HG03064 (cell line): ENCODE data around the gene DGKB.

Source experiments
- ATAC-seq: cut with Tn5 transposase; IDR thresholded peaks from one replicate; pipeline ENCODE4 v1.9.1; 2021; ENCODE audit warnings: low read depth; ENCODE audit not compliant: unreplicated experiment

DGKB gene

DNA sequence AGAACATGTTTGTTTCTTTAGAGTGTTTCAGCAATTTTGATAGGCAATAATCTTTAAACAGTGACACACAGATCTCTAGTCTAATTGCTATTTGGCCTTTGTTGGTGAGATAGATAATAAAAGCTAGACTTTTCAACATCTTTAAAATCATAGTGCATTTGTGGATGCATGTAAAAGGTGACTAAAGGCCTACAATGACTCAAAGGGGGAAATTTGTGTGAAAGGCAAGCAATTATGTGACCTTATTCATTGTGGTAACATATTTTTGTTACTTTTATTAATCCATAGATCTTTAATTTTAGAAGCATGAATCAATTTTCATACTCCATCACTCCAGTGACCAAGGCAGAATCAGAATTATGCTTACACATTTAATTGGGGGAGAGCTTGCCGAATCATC, 299.7 kb downstream of the DGKB start:
- ATAC-seq = no peak

DNA sequence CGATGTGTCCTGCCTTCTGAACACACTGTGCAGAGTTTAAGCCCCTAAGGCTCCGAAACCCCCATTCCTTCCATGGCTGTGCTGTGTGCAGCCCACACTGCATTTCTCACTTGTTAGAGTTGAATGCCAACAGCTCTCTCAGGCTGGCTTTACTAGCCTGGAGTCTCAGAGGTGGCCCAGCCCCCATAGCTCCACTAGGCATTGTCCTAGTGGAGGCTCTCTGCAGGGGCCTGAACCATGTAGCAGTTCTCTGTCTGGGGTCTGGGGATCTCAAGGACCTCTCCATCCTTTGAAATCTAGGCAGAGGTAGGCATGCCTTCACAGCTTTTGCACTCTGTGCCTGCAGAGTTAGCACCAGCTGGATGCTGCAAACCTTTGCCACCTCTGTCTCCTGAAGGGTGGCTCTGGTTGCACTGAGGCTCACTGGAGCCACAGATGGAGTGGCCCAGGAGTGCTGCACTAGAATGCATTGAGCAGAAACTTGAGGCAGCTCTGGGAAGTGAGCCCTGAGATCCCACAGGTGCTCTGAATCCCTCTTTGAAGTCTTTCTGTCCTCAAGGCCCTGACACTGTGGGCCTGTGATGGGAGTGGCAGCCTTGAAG, 301.7 kb downstream of the DGKB start:
- no peak for ATAC-seq

DNA sequence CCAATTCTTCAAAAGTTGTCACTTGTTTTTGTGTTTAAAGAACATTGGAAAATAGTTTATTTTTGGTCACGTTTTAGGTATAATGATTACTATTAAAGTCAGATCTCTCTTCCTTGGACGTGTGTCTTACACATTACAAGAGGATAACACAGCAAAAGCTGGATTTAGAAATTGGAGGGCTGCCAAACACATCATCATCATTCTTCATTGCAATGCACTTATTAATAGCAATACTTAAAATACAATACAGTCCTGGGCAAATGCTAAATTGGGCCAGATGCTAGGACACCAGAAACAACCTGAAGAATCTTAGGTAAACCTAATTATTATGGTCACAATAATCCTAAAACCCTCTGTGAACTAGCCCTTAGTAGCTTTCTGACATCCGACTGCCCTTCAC, 303.6 kb downstream of the DGKB start:
- no peak for ATAC-seq

DNA sequence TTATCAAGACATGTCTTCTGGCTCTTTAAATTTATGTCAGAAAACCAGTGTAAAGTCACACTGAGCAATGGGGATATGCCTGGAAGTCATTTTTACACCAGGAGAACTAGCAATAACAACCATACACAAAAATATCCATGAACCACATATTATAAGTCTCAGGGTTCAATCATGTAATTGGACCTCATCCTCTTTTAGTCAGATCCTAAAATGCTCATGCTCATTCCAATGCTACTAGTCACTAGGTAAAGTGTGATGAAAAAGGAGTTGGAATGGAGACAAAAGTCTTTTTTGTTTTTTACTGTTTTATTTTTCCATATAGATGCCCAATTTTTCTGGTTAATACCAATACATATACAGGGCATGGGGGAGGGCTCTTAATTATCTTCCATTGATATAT, 306.1 kb downstream of the DGKB start:
- no peak for ATAC-seq

DNA sequence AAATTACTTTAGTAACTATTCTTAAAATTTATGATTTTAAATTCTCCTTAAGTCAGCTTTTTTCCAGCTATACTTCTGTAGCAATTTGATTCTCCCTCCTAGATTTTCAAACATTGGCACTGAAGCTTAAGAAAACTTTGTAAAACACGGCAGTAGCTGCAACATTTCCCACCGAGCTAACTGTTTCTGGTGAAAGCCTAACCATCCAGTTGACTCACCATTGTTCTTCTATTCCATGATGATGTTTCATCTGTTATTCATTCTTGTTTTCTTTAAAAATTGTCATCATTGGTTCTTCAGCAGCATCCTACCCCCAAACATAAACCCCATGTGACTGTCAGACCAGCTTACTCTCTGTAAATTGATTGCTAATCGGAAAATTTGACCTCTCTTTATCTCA, 312.3 kb downstream of the DGKB start:
- ATAC-seq = no peak

DNA sequence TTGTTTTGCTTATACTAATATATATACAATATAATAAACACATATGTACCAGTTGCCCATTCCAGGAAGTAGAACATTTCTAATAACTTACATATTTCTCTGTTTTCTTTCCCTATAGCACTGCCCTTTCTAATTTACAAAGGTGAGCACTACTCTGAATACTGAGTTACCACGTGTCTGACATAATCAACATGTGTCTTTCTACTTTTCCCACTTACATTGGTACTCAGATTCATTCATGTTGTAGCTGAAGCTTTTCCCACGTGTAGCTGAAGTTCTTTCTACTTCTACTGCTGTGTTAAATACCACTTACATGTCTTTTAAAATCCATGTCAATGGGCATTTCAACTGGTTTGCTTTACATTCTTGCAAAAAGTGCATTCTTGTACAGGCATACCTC, 317.3 kb downstream of the DGKB start:
- no peak for ATAC-seq

DNA sequence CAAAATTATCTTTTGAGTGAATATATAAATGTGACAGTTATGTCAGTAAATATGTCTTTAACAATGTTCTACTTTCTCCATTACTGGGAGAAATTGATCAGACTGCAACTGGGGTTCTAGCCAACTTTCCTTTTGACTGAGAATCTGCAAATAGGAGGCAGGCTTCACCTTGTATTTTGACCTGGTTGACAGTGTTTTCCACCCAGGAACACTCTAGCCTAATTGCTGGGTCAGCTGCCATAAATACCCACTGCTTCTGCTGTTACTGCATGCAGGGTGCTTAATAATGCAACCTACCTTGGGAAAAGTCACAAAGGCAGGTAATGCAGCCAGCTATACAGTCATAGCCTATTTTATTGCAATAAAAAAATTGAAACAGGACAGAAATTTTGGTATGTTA, 319.0 kb downstream of the DGKB start:
- ATAC-seq = no peak

DNA sequence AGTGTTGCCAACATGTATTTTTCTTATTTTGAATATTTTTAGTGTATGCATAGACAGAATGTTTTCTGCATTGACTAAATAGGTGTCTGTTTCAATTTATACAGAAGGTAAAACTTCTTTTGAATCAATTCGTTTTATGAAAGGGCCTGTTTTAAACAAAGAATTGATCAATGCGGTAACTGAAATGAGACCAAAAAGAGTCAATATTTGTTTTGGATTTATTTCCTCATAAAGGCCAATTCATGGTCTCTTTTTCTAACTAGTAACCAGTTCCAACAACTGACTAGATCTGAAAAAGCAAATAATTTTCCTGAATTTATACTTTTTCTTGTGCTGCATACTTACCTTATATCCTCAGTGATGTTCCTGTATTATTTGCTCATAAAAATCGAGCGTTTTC, 320.5 kb downstream of the DGKB start:
- ATAC-seq = no peak

DNA sequence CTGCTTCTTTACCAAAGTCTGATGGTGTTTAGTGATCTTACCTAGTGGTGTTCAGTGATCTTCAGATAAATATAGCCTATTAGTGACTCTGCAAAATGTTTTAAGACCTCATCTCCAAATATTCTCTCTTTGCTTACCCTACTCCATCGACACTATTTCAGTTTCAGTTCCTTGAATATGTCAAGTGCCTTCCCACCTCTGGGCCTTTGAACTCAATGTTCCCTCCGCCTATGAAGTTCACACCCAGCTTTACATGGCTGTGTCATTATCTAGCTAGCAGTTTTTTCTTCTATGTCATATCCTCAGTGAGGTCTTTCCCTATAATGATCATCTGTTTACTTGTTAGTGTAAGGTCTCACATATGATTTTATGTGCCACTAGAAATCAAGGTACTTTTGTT, 322.6 kb downstream of the DGKB start:
- no peak for ATAC-seq

DNA sequence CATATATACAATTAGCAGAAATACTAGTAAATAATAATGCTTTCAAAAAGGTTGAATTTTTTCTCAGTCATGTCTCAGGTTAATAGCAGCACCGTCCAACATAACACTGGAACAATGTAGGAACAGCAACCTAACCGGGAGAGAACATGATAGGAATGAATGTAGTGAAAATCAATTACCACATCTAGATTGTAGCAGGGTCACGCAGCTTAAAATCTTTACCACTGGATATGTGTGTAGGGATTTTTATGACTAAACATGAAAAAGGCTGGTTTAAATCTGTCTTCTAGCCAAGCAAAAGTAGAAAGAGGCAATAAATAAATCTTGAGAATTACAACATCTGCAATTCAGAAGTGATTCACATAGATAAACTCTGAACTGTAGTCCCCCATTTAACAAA, 326.0 kb downstream of the DGKB start:
- no peak for ATAC-seq

DNA sequence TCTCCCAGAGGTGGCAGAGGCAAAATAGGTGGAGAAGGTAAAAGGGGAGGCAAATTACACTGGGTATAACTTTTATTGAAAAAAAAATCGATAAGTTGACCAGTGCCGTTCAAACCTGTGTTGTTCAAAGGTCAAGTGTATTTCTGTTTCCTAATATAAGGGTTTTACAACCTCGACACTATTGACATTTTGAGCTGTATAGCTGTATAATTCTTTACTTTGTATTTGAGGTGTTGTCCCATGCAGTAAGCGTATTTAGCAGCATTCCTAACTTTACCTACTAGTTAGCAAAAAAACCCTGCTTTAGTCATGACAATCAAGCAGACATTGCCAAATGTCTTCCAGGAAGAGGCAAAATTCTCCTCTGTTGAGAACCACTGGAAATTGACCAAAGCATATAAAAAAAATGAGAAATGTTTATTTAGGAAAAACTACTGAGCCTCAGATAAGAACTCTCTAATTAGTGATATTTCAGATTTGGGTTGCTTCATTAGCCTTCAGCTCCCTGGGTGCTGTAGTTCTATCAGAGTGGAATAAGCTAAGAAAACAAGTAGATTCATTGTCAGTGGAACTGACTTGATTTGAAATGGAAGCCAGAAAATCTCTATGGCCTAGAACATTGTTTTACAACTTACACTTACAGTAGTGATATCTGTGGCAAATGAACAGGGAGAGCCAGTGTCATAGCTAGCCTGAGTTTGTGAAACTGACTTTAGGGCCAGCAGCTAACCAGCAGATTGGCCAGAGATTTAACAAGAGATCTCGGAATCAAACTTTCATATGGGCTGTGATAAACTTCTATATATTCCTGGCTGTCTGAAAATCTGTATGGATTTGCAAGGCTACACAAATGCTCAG, 331.6 kb downstream of the DGKB start:
- ATAC-seq = no peak

DNA sequence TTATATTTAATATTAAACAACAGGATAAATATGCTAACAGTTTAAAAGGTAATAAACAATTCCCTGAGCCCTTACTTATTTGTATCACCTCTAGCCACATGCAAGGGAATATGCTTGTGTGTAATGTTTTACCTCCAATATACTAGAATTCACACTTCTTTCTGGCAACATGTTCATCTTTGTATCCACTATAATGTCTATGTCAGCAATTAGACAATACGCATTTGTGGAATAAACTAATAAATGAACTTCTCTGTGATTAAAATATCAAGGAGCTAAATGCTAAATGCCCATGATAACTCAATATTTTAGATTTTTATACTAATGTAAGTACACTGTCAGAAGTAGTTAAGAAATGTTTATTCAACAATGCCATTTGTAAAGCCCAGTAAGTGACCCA, 350.5 kb downstream of the DGKB start:
- no peak for ATAC-seq

DNA sequence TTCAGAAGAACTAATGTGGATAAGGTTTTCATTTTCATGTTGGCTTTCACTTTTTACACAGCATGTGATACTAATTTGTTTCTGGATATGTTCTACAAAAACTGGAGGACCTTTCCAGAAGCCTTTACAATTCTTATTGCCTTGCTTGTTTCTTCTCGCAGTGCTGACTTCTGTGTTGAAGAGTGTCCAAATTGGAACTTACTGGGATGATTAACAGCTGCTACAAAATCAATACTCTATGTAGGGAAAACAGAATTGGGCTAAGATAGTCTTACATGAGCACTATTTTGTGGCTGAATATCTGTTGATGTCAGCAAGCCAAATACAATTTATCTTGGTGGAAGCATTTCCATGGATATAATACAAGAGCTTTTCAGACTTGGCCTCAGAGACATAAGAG, 351.2 kb downstream of the DGKB start:
- no peak for ATAC-seq

DNA sequence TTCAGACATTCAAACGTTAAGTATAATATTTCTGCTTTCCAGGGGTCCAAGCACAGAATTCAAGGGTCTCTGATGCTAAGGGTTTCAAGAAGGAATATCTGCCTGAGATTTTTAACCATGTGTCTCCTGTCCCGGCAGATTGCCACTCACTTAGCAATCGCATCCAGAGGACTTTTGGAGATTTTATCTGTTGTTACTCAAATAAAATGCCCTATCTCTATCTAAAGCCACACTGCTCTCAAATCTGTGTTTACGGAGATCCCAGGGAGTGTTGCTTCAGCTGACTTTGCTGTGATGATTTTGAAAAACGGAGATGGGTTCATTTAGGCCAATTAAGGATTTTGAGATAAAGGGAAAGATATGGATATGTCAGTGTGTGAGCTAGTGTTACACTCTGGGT, 359.9 kb downstream of the DGKB start:
- no peak for ATAC-seq

DNA sequence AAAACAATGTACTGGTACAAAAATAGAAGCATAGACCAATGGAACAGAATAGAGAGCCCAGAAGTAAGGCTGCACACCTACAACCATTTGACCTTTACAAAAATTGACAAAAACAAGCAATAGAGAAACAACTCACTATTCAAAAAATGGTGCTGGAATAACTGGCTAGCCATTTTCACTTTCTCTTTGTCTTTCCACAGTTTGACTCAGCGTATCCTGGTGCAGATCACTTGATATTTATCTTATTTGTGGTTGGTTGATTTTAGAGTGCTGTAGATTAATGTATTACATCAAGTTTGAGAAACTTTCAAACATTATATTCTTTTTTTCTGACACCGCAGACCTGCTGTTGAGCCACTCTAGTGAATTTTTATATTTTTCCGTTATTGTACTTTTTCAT, 381.4 kb downstream of the DGKB start:
- ATAC-seq = no peak

DNA sequence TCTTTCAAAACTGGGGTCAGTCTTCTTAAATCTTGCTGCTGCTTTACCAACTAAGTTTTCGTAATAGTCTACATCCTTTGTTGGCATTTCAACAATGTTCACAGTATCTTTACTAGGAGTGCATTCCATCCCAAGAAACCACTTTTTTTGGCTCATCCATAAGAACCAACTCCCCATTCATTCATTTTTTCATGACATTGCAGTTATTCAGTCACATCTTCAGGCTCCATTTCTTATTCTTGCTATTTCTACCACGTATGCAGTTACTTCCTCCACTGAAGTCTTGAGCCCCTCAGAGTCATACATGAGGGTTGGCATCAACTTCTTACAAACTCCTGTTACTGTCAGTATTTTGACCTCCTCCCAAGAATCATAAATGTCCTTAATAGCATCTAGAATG, 392.3 kb downstream of the DGKB start:
- no peak for ATAC-seq

DNA sequence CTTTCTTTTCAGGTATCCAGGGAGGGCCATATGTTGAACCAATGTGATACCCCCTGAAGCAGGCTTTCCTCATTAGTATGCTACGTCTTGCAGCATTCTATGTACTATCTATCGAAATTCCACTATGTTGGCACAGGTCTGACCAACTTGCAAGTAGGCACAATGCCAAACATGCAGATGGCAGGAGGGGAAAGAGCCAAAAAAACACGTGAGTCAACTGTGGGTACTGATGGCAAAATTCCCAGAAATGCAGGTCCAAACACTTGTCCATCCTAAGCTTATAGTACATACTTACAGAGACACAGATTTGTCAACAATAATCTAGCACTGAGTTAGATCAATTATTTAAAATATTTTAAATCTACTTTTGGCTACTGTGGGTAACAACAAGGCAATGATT, 394.9 kb downstream of the DGKB start:
- no peak for ATAC-seq

DNA sequence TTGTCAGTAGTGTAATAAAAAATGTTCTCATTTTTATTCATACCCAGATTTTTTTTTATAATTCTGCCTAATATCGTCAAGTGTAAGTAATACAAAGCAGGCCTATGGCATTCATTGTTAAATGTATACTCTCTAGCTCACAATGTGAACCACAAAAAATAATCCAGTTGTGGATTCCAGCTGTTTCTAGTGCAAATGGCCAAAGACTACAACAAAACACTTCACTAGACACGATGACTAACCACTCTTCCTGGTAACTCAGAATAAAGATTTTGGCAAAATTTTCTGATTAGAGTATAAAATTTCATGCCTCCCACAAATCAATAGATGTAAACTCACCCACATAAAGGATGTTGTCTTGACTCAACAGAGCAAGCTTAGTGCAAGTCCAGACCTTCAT, 396.6 kb downstream of the DGKB start:
- no peak for ATAC-seq

DNA sequence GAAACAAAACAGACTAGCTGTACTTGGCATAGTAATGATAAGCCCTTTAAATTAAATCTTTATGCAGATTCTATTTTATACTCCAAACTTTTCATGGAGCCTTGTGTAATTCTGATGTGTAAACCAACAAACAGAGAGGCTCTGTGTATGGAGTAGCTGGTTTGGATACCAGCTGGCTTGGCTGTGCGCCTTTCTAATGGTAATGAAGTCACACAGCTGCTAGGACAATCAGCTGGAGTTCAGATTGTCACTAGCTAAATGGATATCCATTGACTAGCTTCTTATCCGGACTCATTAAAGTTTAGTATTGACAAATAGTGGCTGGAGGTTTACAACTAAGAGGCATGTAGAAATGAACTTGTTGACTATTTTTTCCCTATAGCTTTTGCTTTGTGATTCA, 398.4 kb downstream of the DGKB start:
- ATAC-seq = no peak

DNA sequence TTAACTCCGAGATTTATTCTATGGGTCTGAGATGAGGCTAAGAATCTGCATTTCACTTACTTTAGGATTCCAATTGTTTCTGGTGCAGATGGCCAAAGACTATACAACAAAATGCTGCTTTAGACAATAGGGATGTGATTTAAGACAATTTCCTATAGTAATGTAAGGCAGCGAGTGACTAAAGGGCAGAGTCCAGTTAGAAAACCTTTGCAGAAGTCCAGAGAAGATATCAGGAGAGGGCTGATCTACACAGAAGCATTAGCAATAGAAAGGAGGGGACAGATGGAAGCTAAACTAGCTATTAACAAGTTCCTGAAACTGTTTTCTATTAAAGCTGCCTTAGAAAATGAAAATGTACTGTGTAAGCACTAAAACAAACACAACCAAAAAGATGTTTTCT, 398.9 kb downstream of the DGKB start:
- no peak for ATAC-seq

DNA sequence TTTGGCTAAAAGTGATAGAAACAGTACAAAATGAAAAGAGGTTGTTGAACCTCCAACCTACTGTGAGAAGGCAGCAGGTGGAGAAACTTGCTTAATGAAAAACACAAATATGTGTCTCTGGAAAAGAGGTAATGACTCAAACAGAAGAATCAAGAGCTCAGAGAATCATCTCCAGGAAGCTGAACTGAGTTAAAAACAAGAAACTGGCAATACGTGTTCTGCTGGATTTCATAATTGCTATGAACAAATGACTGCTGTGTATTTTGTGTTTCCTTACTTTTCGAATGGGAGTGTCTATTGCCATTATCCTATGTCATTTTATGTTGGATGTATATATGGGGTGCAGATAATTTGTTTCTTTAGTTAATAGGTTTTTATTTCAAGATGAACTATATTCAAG, 401.1 kb downstream of the DGKB start:
- no peak for ATAC-seq

DNA sequence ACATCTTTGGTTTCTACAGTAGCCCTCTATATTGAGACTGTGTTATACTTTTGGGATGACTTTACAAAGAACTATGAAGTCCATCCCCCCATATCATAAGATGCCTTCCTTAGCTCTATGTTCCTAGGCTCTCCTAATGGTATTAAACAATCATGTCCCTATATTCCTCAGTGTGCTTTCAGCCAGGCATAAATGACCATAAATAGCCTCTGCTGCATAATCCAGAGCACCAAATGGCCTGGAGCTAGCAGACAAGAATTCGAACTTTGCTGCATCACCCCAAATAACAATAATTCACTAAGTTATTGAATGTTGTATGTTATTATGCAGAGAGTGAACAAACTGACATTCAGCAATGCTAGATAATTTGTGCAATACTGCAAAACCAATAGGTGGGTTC, 405.2 kb downstream of the DGKB start:
- ATAC-seq = no peak

DNA sequence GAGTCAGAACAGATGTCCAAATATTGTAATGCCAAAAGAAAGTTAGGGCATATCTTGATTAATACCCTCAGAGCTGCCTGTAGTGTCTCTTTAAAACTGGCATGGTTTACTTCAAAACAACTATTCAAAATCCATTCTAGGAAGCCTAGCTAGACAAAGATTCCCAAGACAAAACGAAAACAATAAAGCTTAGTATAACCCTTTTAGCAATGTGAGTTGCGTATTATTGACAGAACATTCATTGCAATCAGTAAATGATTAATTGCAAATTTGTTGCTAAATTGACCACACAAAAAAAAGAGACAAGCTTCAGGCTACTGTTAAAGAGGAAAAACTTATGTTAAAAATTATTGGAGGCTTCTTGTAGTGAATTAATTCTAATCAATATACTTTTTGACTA, 406.9 kb downstream of the DGKB start:
- ATAC-seq = no peak
